Islet of Langerhans (tissue), 1 donor: ENCODE measurements around the gene JAM3.

Source experiments
- FAIRE-seq: peaks from one replicate; lab custom pipeline; 2011; peaks lifted over from hg19 to GRCh38; lab: Jason Lieb, UNC

JAM3 gene

DNA sequence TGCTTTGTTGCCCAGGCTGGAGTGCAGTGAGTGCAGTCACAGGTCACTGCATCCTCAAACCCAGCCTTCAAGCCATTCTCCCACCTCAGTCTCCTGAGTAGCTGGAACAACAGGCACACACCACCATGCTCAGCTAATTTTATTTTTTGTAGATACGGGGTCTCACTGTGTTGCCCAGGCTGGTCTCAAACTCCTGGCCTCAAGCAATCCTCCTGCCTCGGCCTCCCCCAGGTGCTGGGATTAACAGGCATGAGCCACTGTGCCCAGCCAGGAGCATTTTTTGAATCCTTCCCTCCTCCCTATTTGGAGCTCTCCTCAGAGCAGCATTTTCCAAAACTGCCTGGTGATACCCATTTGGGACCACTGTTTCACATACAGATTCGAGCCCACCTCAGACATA is 77.7 kb downstream of the JAM3 start:
- no peak for FAIRE-seq

DNA sequence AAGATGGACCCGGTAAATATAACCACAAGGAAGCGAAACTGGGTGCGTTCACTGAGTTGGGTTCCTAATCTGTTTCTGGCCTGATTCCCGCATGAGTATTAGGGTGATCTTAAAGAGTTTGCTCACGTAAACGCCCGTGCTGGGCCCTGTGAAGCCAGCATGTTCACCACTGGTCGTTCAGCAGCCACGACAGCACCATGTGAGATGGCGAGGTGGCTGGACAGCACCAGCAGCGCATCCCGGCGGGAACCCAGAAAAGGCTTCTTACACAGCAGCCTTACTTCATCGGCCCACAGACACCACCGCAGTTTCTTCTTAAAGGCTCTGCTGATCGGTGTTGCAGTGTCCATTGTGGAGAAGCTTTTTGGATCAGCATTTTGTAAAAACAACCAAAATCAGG is 80.5 kb downstream of the JAM3 start:
- no peak for FAIRE-seq

DNA sequence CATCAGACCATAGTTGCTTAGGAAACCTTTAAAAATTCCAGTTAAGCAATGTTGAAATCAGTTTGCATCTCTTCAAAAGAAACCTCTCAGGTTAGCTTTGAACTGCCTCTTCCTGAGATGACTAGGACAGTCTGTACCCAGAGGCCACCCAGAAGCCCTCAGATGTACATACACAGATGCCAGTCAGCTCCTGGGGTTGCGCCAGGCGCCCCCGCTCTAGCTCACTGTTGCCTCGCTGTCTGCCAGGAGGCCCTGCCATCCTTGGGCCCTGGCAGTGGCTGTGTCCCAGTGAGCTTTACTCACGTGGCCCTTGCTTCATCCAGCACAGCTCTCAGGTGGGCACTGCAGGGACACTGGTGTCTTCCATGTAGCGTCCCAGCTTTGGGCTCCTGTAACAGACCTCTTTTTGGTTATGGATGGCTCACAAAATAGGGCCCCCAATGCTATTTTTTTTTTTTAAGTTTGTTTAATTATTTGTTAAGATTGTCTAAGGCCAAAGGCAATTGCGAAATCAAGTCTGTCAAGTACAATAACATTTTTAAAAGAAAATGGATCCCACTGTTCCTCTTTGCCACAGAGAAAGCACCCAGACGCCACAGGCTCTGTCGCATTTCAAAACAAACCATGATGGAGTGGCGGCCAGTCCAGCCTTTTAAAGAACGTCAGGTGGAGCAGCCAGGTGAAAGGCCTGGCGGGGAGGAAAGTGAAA is 81.5 kb downstream of the JAM3 start:
- FAIRE-seq, result no peak

DNA sequence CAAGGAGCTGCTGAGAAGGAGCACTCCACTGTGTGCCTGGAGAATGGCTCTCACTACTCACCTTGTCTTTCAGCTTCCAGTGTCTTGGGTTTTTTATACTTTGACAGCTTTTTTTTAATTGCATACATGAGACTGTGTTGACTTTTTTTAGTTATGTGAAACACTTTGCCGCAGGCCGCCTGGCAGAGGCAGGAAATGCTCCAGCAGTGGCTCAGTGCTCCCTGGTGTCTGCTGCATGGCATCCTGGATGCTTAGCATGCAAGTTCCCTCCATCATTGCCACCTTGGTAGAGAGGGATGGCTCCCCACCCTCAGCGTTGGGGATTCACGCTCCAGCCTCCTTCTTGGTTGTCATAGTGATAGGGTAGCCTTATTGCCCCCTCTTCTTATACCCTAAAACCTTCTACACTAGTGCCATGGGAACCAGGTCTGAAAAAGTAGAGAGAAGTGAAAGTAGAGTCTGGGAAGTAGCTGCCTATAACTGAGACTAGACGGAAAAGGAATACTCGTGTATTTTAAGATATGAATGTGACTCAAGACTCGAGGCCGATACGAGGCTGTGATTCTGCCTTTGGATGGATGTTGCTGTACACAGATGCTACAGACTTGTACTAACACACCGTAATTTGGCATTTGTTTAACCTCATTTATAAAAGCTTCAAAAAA is 82.3 kb downstream of the JAM3 start:
- FAIRE-seq, result no peak

DNA sequence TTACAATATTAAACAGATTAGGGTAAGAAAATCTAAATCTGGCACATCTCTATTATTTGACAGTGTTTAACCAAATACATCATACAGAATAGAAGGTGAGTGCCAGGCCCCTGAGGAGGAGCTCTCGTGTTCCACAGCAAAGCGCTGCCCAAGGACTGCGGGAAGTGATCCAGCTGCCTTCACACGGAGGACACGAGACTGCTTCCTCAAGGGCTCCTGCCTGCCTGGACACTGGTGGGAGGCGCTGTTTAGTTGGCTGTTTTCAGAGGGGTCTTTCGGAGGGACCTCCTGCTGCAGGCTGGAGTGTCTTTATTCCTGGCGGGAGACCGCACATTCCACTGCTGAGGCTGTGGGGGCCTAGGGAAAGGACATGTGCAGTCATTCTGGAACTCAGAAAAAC is 83.8 kb downstream of the JAM3 start:
- no peak for FAIRE-seq

DNA sequence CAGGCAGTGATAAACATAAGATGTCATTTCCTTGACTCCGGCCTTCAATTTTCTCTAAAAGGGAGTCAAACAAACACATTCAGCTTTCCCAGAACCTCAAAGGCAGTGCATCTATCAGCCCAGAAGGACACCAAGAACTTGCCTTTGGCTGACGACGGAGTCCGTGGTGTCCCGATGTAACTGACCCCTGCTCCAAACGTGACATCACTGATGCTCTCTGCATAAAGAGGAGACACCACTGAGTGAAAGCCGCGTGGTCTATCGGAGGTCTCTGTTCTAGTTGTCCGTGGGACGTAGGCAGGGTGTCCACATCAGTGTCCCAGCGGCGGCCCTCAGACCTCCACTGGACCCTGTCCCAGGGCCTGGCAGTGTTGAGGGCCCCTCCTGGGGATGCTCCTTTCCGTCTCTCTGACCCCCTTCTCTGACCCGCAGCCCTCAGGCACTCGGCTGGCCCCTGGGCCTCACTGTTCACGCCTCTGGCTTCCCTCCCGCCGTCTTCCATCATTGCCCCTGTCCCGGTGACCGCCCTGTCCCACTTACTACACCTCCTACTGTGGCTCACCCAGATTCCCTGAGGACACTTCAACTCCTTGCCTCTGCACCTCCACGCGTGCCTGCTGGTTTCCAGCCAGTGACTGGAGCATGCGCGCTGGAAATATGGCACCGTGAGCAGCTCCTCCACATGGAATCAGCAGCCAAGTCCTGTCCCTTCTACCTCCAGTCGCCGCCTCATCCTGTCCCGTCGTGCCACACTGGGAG is 84.5 kb downstream of the JAM3 start:
- FAIRE-seq, result no peak

DNA sequence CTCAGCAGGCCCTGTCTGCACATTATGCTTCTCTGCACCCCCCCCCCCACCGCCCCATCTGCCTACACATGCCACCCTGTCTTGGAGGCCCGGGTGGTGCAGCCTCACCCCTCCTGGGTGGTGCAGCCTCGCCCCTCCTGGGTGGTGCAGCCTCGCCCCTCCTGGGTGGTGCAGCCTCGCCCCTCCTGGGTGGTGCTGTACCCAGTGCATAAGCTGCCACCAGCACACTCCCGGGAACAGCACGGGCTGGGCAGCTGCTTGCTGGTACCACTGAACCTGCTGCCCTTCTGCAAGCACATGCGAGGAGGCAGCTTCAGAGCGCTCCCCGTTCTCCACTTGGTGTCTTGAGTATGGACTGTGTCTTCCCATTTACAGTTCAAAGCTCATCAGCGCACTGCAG is 85.6 kb downstream of the JAM3 start:
- no peak for FAIRE-seq

DNA sequence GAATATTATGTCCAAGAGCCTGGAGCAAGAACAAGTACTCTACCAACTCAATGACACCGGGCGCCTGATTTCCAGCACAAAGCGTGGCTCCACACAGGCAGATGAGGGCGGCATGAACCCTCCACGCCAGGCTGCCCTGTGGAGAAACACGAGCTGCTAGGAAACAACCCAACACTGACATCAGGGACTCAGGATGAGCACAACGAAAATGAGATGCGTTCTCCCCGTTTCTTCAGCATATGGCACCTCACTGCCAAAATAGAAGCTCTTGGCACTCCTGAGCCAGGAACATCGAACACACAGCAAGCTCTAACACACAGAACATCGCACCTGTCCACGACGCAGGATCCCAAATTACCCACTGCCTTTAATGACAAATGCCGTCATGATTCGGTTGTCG is 86.6 kb downstream of the JAM3 start:
- FAIRE-seq, result no peak

DNA sequence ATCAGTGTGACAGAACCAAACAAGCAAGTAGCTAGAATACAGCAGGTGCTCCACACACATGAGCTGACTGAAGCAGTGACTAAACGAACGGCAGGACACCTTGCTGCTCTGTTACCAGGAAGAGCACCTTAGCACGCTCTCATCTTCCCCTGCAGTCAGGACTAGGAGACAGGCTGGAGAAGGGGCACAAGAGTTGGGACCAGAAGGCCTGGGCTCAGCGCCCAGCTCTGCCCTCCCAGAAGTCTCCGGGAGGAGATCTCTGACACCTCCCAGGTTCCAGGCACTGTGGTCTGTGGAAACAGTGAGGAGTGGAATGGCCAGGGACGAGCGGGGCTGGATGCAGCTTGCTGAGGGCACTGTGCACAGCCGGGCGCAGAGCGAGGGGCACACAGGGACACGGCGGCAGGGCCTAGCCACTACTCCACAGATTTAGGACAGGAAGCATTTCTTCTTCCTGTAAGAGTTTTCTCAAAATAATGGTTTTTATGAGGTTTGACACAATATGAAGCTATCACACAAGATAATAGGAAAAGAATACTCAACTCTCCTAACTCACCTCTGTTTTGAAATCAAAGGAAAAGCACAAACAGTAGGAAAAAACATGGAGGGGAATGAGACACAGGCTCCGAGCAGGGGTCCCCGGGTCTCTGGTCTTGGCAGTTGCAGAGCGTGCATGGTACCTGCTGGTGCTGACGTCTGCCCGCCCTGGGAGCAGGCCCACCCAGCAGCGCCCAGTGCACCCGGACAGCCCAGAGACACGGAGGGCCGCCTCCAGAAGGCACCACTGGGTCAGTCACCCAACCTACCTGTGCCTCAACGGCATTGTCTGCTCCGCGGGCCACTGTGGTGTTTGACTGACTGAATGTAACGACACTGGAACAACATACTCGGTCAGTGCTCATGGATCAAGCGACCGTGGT is 87.3 kb downstream of the JAM3 start:
- FAIRE-seq, result no peak

DNA sequence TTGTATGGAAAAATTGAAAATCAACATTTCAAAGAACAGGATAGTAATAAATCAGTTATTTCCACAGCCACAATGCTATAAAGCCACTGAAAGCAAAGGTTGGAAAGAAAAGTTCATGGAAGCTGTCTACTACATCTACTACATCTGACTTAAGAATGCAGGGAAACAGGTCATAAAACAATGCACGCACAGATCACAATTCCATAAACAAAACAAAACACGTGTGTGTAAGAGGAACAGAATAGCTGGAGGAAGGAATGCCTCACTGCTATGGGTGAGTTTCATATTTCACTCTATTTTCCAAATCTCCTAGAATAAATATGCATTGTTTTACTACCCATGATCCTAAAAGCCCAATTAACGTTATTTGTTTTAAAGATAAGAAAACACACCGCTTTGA is 88.6 kb downstream of the JAM3 start:
- FAIRE-seq, result no peak

DNA sequence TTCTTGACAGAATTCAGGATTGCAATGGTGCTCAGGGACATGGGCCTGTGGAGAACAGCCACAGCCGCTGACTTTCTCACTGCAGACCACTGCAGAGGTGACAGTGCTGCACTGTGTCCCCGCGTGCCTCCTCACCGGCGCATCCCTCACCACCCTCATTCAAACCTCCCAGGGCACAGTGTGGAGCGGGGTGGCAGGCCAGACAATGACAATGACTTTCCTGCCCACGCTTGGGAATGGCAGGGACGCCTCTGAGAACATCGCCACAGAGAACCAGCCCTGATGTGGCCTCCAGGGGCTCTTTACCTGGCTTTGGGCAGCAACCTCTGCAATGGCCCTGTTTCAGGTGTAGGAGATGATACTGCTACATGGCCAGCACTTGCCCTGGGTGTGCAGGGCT is 89.2 kb downstream of the JAM3 start:
- FAIRE-seq, result no peak

DNA sequence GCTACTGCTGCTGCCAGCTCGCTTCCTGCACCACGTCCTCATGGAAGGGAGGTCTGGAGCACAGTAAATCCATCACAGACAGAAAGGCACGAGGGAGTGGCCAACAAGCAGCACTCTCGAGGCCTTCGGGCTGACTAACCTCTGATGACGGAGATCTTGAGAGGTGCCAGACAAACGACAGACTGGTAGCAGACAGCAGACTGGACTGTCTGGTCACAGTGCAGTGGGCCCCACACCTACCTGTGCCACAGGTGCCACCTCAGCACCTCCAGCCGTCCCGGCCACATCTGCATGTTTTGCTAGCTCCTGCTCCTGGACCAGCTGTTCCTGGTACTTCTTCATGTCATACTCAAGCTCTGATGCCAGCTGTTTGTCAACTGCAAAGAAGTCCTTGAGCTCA is 90.8 kb downstream of the JAM3 start:
- no peak for FAIRE-seq

DNA sequence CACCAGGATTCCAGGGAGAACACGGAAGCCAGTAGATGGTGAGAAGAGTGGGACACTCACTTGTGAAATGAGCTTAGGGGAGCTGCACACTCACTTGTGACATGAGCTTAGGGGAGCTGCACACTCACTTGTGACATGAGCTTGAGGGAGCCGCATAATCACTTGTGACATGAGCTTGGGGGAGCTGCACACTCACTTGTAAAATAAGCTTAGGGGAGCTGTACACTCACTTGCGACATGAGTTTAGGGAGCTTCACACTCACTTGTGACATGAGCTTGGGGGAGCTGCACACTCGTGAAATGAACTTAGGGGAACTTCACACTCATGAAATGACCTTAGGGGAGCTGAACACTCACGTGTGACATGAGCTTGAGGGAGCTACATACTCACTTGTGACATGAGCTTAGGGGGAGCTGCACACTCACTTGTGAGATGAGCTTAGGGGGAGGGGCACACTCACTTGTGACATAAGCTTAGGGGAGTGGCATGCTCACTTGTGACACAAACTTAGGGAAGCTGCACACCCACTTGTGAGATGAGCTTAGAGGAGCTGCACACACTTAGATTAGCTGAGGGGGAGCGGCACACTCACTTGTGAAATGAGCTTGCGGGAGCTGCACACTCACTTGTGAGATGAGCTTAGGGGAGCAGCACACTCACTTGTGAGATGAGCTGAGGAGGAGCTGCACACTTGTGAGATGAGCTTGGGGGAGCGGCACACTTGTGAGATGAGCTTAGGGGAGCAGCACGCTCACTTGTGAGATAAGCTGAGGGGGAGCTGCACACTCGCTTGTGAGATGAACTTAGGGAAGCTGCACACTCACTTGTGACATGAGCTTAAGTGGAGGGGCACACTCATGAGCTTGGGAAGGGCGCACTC is 95.9 kb downstream of the JAM3 start:
- no peak for FAIRE-seq

DNA sequence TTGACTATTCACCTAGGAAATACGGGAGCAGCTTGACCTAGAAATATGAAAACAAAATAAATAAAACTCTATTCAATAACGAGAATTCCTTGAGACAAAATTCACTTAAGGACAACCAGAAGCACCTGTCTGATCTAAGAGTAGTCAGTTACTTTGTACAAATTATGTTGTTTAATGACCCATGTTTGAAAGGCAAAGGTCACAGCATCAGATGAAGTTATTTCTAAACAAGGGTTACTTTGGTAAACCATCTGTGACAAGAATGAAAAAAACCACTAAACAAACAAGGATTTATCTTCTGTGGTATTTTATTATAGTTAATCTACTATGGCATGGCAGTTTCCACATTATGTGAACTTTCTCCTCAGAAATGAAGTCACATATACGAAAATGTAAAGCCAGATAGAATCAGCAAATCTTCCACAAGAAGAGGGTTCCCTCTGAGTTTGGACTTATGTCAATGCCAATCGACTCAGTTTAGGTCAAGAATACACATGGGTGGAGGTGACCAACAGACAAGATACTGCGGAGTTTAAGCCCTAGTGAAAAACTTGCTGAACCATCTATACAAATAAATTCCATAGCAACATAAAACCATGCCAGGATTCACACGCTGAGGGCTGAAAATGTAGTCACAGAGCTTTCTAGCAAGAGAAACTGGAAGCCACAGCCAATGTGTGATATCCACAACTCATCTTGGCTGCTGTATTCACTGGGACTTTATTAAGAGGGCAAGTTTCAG is 101.5 kb downstream of the JAM3 start:
- FAIRE-seq, result no peak

DNA sequence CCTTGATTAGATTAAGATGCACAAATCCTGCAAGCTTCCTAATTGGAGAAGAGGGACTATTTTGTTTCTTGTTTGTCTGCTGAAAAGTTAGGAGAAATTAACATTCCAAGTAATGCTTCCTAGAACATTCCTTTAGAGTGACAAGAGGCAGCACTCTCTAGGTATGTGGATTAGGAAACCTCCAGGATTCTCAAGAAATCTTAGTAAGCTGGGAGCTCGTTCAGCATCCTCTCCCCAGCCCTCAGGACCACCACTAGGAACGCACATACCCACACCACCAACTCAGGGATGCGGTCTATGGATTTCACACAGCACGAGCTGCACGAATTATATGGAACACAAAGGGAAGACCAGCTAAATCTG is 102.0 kb downstream of the JAM3 start:
- no peak for FAIRE-seq

DNA sequence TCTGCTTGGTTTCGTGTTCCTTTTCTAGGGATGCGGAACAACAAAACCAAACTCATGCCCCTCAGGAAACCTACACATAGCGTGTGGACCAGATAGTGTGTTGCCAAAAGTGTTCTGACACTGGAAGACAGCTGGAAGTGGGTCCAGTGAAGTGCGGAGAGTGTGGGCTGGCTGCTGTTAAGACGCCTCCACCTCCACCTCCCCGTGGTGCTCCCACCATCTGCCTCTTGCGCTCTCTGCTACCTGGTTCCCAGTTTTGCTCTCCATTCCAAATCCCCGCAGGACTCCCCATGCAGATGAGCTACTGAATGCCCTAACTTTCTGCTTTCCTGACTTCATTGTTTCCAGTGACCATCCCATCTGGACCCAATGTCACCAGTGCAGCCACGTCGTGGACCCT is 103.1 kb downstream of the JAM3 start:
- no peak for FAIRE-seq

DNA sequence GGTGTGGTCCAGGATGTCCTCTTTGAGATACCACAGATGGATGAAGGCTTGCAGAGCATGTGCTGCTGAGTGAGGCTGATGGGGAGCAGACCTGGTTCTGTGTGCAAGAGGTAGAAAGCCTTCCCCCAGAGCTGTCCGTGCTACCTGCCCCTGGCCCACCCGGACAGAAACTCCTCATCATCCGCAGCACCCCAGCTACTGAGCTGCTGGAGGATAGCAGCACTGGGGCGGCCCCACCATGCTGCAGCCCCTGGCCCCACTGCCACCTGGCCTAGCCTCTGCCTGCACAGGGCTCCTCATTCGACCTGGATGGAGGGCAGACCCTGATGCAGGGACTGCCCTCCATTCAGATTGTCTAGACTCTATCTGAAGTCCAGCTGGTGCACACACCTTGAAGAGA is 104.4 kb downstream of the JAM3 start:
- FAIRE-seq, result no peak

DNA sequence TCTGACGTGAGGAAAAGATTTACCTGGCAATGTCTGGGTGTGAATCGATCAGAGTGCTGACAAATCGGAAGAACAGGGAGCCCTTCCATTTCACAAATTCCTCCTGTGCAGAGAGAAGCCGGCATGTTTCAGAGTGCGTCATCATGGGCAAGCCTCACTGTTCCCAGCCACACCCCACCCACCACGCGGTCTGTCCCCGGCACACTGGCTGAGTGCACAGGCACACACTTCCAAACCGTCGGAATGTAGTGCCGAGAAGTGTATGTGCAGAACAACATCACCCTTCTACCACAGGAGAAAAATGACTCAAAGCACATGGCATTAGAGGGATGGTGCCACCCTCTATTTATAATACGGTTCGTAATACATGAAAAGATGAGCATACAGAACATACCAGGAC is 107.4 kb downstream of the JAM3 start:
- no peak for FAIRE-seq

DNA sequence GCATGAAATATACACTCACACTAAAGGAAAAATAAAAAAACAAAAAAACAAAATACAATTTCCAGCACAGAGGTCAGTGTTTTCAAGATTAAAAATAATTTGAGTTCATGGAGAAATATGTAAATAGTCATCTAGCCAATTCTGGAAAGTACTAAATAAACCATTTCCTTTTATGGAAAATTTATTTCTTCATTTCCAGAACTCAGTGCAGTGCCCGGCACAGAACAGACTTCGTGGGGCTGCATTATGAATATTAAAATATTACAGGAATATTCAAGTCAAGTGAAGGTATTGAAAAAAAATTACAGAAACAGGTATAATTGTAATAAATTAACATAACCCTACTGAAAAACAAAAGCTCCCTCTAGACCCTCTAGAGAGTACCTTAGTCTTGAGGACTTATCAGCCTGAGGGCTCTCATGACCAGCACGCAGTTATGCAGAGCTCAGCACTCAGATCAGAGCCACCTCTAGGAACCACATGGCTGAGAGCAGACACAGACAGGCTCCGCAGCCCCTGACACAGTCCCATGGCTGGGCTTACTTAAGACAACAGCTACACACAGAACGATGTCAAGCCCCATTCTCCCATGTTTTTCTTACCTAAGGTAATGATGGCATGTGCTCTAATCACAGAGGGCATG is 109.3 kb downstream of the JAM3 start:
- no peak for FAIRE-seq

DNA sequence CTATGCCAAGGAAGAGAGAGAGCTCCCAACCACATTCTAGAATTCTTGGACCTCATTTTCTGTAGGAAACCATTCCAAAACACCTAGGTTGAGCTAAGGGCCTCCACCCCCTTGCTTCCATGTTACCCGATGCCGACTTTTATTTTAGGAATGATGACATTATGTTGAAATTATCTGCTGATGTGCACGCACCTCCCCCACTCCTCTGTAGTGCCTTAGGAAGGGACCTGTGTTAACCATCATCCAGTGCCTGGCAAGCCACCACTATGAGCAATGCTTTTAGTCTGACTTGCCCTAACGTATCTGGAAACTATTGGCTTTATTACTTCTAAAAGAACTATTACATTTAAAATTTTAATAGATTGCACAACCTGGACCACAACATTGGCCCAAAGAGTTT is 112.8 kb downstream of the JAM3 start:
- FAIRE-seq, result no peak
